H9 (cell line): ENCODE results near the gene DCHS1. TPM values are rescaled to one million over a fixed set of nuclear protein-coding genes. Genes with fewer than 3 reads are reported as not detected.

Source experiments
- DNase-seq: peaks from one replicate; pipeline ENCODE4 v3.0.0-alpha.2; 2017
- H2AFZ ChIP-seq: one replicate; pipeline ENCODE4 v1.6.1; 2013; ENCODE audit warnings: mild to moderate bottlenecking, low read length, control low read depth, moderate library complexity
- H2AK5ac ChIP-seq: 2 replicates; pipeline ENCODE4 v1.6.1; 2013; ENCODE audit warnings: low read length, control low read depth, mixed read lengths; ENCODE audit not compliant: insufficient read length
- H2BK120ac ChIP-seq: one replicate; pipeline ENCODE4 v1.6.1; 2013; ENCODE audit warnings: low read depth, mild to moderate bottlenecking, low read length, control low read depth, inconsistent platforms; ENCODE audit not compliant: poor library complexity, severe bottlenecking
- H2BK12ac ChIP-seq: 2 replicates; pipeline ENCODE4 v1.6.1; 2013; ENCODE audit warnings: low read length, control low read depth, mixed read lengths, low read depth; ENCODE audit not compliant: insufficient read length
- H2BK15ac ChIP-seq: 2 replicates; pipeline ENCODE4 v1.6.1; 2013; ENCODE audit warnings: low read depth, low read length, control low read depth
- H2BK20ac ChIP-seq: one replicate; pipeline ENCODE4 v1.6.1; 2013; ENCODE audit warnings: low read depth, mild to moderate bottlenecking, low read length, control low read depth, inconsistent platforms; ENCODE audit not compliant: poor library complexity, severe bottlenecking
- H2BK5ac ChIP-seq: 2 replicates; pipeline ENCODE4 v1.6.1; 2013; ENCODE audit warnings: low read length, control low read depth, mixed read lengths; ENCODE audit not compliant: insufficient read length
- H3K14ac ChIP-seq: 2 replicates; pipeline ENCODE4 v1.6.1; 2013; ENCODE audit warnings: low read length, control low read depth; ENCODE audit not compliant: insufficient read depth
- H3K18ac ChIP-seq: 2 replicates; pipeline ENCODE4 v1.6.1; 2013; ENCODE audit warnings: low read depth, mild to moderate bottlenecking, mixed read lengths, low read length, control low read depth; ENCODE audit not compliant: insufficient read length
- H3K23ac ChIP-seq: 2 replicates; pipeline ENCODE4 v1.6.1; 2013; ENCODE audit warnings: low read length, control low read depth, mixed read lengths, low read depth; ENCODE audit not compliant: insufficient read length
- H3K23me2 ChIP-seq: 2 replicates; pipeline ENCODE4 v1.6.1; 2013; ENCODE audit warnings: low read depth, mild to moderate bottlenecking, mixed read lengths, low read length, control low read depth; ENCODE audit not compliant: insufficient read length, poor library complexity, severe bottlenecking
- H3K27ac ChIP-seq: 2 replicates; pipeline ENCODE4 v1.5.1; 2013; ENCODE audit warnings: low read length, control low read depth, mixed read lengths, low read depth; ENCODE audit not compliant: insufficient read length
- H3K27me3 ChIP-seq: 2 replicates; pipeline ENCODE4 v1.6.1; 2013; ENCODE audit warnings: low read length, control low read depth, inconsistent platforms; ENCODE audit not compliant: insufficient read depth
- H3K4ac ChIP-seq: 2 replicates; pipeline ENCODE4 v1.6.1; 2013; ENCODE audit warnings: low read depth, mild to moderate bottlenecking, control low read depth, inconsistent platforms, low read length, moderate library complexity
- H3K4me1 ChIP-seq: 2 replicates; pipeline ENCODE4 v1.6.1; 2013; ENCODE audit warnings: low read length, control low read depth, inconsistent platforms; ENCODE audit not compliant: insufficient read depth
- H3K4me2 ChIP-seq: 2 replicates; pipeline ENCODE4 v1.6.1; 2013; ENCODE audit warnings: low read length, control low read depth, mixed read lengths; ENCODE audit not compliant: insufficient read length, insufficient read depth
- H3K56ac ChIP-seq: 2 replicates; pipeline ENCODE4 v1.6.1; 2013; ENCODE audit warnings: low read depth, mild to moderate bottlenecking, mixed read lengths, low read length, control low read depth; ENCODE audit not compliant: insufficient read length
- H3K79me1 ChIP-seq: 2 replicates; pipeline ENCODE4 v1.6.1; 2013; ENCODE audit warnings: low read depth, mild to moderate bottlenecking, moderate library complexity, low read length, control low read depth, inconsistent platforms; ENCODE audit not compliant: insufficient read depth, poor library complexity, severe bottlenecking
- H3K79me2 ChIP-seq: 2 replicates; pipeline ENCODE4 v1.6.1; 2013; ENCODE audit warnings: low read length, control low read depth, inconsistent platforms; ENCODE audit not compliant: insufficient read depth
- H3K9ac ChIP-seq: 2 replicates; pipeline ENCODE4 v1.6.1; 2013; ENCODE audit warnings: low read length, control low read depth, mixed read lengths; ENCODE audit not compliant: insufficient read length; ENCODE audit errors: extremely low read depth
- H3K9me3 ChIP-seq: one replicate; pipeline ENCODE4 v1.6.1; 2013; ENCODE audit warnings: low read depth, low read length, inconsistent platforms; ENCODE audit not compliant: control insufficient read depth
- H3T11ph ChIP-seq: one replicate; pipeline ENCODE4 v1.6.1; 2013; ENCODE audit warnings: mild to moderate bottlenecking, low read length, control low read depth, inconsistent platforms
- H4K20me1 ChIP-seq: one replicate; pipeline ENCODE4 v1.6.1; 2013; ENCODE audit not compliant: control insufficient read depth, insufficient read length, insufficient read depth
- H4K5ac ChIP-seq: 2 replicates; pipeline ENCODE4 v1.6.1; 2013; ENCODE audit warnings: low read depth, mild to moderate bottlenecking, mixed read lengths, low read length, control low read depth; ENCODE audit not compliant: insufficient read length
- H4K8ac ChIP-seq: replicated peaks from 2 replicates; pipeline ENCODE4 v1.6.1; 2013; ENCODE audit warnings: low read length, control low read depth, mixed read lengths, low read depth; ENCODE audit not compliant: insufficient read length
- H4K91ac ChIP-seq: 2 replicates; pipeline ENCODE4 v1.6.1; 2013; ENCODE audit warnings: low read depth, mild to moderate bottlenecking, moderate library complexity, mixed read lengths, low read length, control low read depth; ENCODE audit not compliant: insufficient read length
- H3K27ac Mint-ChIP-seq, 3 experiments: 2 replicates in 2 of 3; 3 replicates in 1 of 3; pipeline ENCODE4 v1.8.0; 2020 to 2021; ENCODE audit warnings: mixed read lengths in 3 of 3, mild to moderate bottlenecking in 1 of 3, moderate library complexity in 1 of 3
- H3K27me3 Mint-ChIP-seq: 2 replicates; pipeline ENCODE4 v1.8.0; 2021; ENCODE audit warnings: low read depth, mild to moderate bottlenecking, moderate library complexity, mixed read lengths
- H3K36me3 Mint-ChIP-seq, 3 experiments: 2 replicates in 2 of 3; 3 replicates in 1 of 3; pipeline ENCODE4 v1.8.0; 2020 to 2021; ENCODE audit warnings: low read depth in 3 of 3, mixed read lengths in 3 of 3; ENCODE audit not compliant: insufficient read depth in 1 of 3
- H3K4me1 Mint-ChIP-seq, 2 experiments: 2 replicates each; pipeline ENCODE4 v1.8.0; 2020; ENCODE audit warnings: mixed read lengths in 2 of 2
- H3K4me3 Mint-ChIP-seq, 2 experiments: 2 replicates in 1 of 2; 3 replicates in 1 of 2; pipeline ENCODE4 v1.8.0; 2020 to 2021; ENCODE audit warnings: mild to moderate bottlenecking in 2 of 2, mixed read lengths in 2 of 2, moderate library complexity in 1 of 2
- H3K9me3 Mint-ChIP-seq, 2 experiments: 2 replicates in 1 of 2; 3 replicates in 1 of 2; pipeline ENCODE4 v1.8.0; 2020; ENCODE audit warnings: mild to moderate bottlenecking in 2 of 2, mixed read lengths in 2 of 2, moderate library complexity in 1 of 2
- CTCF ChIP-seq: fragments of 200-600 bp; sonication (generic); conservative IDR thresholded peaks from 3 replicates; pipeline ENCODE4 v1.8.0; 2021; ENCODE audit warnings: antibody characterized with exemption, mild to moderate bottlenecking
- total RNA-seq: library from RNA; stranded (reverse); gene quantifications from 2 replicates; pipeline ENCODE4 v1.2.1, GENCODE V29; 2021

DCHS1 gene
- total RNA-seq, 1 experiment from 2014 or later, result 12.5 TPM

- H3K9ac ChIP-seq, result no peak overlapping the region
- Mint-ChIP-seq H3K27me3 (peaks cover 21% of the 10 kb centered on the region), H3K36me3 (no peaks in the 10 kb centered on the region), H3K27ac (no peak overlapping the region), H3K4me3 (no peak overlapping the region), H3K9me3 (no peaks in the 10 kb centered on the region), H3K4me1 (peaks cover 10 to 11% of the 10 kb centered on the region in 2 experiments)
- no peaks in the 10 kb centered on the region for H4K20me1 ChIP-seq
- no peak overlapping the region for H3K4ac ChIP-seq
- no peak overlapping the region for H3K4me2 ChIP-seq
- no peak overlapping the region for H2BK5ac ChIP-seq
- no peak overlapping the region for H4K8ac ChIP-seq
- H2AK5ac ChIP-seq, result no peak overlapping the region
- H3T11ph ChIP-seq, result no peak overlapping the region
- no peak overlapping the region for H3K56ac ChIP-seq
- no peak for DNase-seq
- H3K4me1 ChIP-seq, result peaks cover 1% of the 10 kb centered on the region; the same call in 1 of the 2 replicates
- H3K14ac ChIP-seq, result no peak overlapping the region
- no peak overlapping the region for H2AFZ ChIP-seq
- no peak overlapping the region for H2BK12ac ChIP-seq
- no peak overlapping the region for H3K18ac ChIP-seq
- H3K27me3 ChIP-seq, result peaks cover 22% of the 10 kb centered on the region; the same call in 1 of the 2 replicates
- H2BK120ac ChIP-seq, result no peak overlapping the region
- no peak overlapping the region for H3K27ac ChIP-seq
- H3K79me2 ChIP-seq, result no peaks in the 10 kb centered on the region
- H4K5ac ChIP-seq, result no peak overlapping the region
- peaks cover 7% of the 10 kb centered on the region for H3K23me2 ChIP-seq
- H2BK15ac ChIP-seq, result no peak overlapping the region
- no peaks in the 10 kb centered on the region for H3K79me1 ChIP-seq
- H2BK20ac ChIP-seq, result no peak overlapping the region
- no peak overlapping the region for H3K23ac ChIP-seq
- no peaks in the 10 kb centered on the region for H3K9me3 ChIP-seq
- no peak for TF ChIP-seq CTCF
- H4K91ac ChIP-seq, result no peak overlapping the region
These were observed 3.0 kb upstream of the DCHS1 start for GRCh38 chr11:6658647-6659046.
